Inflammatory macrophage treated with lipopolysaccharide for 4 hours (primary cell): ENCODE results near the gene MGRN1.

Experiments
- DNase-seq: peaks from one replicate; pipeline ENCODE4 v3.0.0-alpha.2; 2020

The MGRN1 gene

DNA sequence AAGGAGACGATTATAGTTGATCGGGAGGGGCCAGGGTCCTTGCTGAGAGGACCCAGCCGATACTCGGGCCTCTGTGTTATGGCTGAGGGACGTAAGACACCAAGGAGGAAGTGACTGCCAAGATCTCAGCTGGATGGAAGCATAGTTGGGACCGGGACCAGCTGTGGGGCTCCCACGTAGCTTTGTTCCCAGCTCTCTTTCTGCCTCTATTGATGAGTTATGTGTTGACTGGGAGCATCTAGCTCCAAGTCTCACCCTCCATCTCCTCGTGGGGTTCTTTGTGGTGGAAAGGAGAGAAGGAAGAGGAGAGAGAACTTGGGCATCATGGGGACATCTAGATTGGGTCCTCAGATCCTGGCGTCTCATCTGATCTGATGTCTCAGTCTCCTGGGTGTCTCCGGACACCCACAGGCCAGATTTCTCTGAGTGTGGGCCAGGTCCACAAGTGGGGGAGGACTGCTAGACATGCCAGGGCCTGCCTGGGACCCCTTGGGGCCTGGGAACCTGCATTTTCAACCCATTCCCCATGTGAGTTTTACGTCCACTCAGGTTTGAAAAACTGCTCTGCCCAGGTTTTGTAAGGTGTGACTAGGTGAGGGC lies 1.0 kb downstream of the MGRN1 start:
- no peak for DNase-seq

DNA sequence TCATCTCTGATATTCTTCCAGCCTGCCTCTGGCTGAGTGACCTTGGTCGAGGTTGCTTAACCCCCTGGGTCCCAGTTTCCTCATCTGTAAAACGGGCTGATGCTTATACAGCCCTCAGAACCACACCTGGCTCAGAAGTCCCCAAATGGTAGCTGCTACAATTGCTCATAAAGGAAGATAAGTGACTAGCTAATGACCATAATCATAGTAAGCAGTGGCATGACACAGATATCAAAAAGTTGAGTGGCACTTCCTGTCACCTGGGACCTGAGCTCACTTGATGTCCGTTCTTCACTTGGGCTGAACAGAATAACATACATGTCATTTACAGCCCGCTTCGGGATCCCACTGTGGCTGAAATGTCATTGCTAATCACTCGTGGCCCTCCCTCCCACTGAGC lies 1.8 kb downstream of the MGRN1 start:
- DNase-seq = no peak

- DNase-seq = no peak
Observed at GRCh38 chr16:4628283-4628682, 3.7 kb downstream of the MGRN1 start.

- DNase-seq = no peak
Observed at GRCh38 chr16:4631444-4631843, 6.8 kb downstream of the MGRN1 start.

GRCh38 chr16:4633910-4634635 lies 9.4 kb downstream of the MGRN1 start:
- DNase-seq = no peak

- no peak for DNase-seq
Observed at GRCh38 chr16:4634768-4635167, 10.1 kb downstream of the MGRN1 start.

GRCh38 chr16:4636196-4636595 lies 11.6 kb downstream of the MGRN1 start:
- DNase-seq = no peak

DNA sequence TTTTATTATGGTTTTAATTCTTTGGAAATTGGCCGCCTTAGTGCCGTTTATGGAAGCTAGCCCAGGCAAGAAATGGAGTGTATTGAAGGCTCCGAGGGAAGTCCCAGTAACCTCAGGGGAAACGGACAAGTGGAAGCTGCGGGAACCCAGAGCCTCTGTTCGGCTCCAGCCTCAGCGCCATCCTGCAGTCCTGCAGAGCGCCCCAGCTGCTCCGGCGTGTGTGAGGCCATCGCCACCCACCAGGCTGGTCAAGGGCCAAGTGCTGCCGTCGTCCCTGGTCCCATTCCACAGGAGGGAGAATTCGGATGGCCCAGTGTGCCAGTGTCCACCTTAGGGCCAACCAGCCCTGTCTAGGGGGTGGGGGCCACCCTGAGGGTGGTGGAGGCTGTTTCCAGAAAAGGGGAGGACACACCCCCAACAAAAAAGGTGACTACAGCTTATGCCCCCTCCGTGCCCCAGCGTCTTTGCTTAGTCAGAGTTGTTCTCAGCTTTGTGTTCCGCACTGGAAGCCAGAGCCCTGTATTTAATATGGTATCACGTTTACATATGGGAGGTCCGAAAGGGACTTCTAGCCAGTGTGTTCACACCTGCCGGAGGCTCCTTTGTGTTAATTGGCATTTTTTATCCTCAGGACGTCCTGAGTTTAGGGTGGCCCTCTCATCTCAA lies 13.0 kb downstream of the MGRN1 start:
- DNase-seq = no peak

- DNase-seq = no peak
Observed at GRCh38 chr16:4639899-4640509, 15.4 kb downstream of the MGRN1 start.

DNA sequence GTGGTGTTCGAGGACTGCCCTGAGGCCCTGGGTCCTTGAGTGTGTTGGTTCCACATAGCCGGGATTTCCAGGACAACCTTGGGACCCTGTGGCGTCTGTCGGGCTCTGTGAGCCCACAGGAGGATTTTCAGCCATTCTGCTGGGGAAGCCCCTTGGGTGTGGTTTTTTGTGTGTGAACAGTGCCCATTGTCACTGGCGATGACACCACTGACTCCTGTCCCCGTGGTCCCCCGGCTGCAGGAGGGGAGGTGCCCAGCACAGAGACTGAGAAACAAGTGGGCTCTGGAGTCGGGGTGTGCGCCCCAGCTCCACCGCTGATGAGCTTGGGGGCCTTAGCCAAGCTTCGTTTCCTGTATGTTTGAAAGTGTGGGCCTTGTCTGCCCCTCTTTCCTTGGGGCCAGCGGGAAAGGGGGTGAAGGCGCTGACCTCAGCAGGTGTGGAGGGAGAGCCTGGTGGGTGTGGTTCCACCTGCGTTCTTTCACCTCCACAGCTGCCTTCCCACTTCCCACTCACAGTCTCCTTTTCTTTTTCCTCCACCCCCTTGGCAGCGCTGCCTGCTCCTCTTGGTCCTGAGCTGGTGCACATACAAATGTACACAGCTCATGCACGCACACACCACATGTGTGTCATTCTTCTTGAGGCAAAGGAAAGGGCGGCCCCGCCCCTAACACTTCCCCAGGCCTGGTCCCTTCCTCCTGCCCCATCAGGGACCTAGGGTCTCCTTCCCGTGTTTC lies 16.1 kb downstream of the MGRN1 start:
- peak; percentile 36 for DNase-seq

GRCh38 chr16:4641306-4641687 lies 16.7 kb downstream of the MGRN1 start:
- no peak for DNase-seq

DNA sequence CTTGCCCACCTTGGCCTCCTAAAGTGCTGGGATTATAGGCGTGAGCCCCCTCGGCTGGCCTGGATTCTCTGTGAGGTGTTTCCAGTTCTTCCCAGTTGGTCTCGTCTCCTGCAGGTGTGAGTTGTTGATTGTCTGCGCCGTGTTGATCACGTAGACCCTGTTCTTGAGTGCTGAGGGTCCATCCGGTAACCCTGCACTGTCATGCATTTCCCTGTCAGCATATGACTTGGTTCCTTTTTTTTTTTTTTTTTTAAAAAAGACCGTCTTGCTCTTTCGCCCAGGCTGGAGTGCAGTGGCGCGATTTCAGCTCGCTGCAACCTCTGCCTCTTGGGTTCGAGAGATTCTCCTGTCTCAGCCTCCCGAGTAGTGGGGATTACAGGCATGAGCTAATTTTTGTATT lies 17.3 kb downstream of the MGRN1 start:
- peak; percentile 45 for DNase-seq

DNA sequence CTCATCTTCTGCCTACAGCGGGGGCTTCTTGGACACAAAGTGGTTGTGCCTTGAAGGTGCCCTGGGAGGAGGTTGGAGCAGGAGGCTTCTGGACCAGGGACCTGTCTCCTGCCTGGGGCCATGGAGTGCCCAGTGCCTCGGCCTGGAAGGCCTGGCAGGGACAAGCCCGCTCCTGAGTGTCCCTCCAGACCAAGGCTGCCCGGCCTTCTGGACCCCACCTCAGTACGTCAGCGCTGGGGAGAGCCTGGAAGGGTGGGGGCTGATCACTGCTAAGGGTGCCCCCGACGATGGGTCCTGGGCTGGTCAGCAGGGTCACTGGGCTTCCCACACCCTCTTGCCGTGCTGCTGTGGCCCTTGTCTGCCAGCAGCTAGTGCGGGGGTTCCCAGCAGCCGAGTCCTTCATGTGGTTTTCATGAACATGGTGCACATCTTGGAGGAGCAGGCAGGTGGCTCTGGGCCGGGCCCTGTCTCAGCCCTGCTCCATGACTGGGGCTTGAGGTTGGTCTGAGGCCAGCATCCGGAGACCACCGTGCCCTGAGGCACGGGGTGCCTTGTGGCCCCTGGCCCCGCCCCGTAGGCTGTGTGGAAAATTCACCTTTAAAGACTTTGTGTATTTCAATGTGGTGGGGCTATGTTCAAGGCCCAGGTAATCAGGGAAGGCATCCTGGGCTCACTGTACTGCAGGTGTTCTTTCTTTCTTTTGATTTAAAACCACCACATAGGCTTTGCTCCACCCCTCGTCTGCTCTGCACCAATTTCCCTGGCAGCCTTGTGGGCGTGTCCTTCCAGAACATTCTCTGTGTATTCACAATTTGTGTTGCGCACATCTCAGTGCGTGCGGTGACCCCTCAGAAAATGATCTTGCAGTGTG lies 22.4 kb downstream of the MGRN1 start:
- DNase-seq = no peak

DNA sequence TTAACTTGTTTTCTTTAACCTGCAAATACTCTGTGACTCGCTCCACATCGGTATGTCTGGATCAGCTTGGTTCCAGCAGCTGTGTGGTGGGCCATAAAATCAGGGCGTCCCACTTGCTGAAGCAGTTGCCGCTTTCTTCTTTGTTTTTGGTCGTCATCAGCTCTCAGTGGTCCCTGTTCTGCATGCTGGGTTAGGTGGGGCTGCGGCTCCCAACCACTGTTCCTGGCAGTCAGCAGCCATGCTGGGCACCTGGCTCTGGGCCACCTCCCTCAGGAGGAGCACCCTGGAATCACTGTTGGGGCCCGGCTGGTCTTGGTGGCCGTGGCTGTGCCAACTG lies 23.0 kb downstream of the MGRN1 start:
- DNase-seq = no peak

GRCh38 chr16:4648917-4649316 lies 24.3 kb downstream of the MGRN1 start:
- DNase-seq = no peak

DNA sequence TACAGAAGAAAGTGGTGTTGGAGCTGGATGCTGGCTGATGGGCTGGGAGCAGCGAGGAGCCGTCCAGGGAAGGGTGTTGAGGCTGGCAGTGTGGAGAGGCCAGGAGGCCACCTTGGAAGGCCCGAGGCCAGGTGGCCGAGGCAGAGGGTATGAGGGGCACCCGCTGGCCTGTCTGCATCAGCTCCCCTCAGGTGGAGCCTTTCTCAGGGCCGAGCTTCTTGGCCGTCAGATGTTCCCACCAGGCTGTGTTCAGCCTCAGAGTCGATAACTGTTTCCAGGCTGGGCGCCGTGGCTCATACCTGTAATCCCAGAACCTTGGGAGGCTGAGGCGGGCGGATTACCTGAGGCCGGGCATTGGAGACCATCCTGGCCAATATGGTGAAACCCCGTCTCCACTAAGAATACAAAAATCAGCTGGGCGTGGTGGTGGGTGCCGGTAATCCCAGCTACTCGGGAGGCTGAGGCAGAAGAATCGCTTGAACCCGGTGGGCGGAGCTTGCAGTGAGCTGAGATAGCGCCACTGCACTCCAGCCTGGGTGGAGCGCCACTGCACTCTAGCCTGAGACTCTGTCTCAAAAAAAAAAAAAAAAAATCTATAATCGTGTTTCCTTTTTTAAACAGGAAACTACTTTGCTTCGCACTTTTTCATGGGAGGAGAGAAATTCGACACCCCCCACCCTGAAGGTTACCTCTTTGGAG lies 25.3 kb downstream of the MGRN1 start:
- no peak for DNase-seq

- peak; percentile 78 for DNase-seq
Observed at GRCh38 chr16:4650443-4651074, 25.9 kb downstream of the MGRN1 start.

- no peak for DNase-seq
Observed at GRCh38 chr16:4651827-4652226, 27.2 kb downstream of the MGRN1 start.

- DNase-seq = no peak
Observed at GRCh38 chr16:4652561-4652960, 27.9 kb downstream of the MGRN1 start.

DNA sequence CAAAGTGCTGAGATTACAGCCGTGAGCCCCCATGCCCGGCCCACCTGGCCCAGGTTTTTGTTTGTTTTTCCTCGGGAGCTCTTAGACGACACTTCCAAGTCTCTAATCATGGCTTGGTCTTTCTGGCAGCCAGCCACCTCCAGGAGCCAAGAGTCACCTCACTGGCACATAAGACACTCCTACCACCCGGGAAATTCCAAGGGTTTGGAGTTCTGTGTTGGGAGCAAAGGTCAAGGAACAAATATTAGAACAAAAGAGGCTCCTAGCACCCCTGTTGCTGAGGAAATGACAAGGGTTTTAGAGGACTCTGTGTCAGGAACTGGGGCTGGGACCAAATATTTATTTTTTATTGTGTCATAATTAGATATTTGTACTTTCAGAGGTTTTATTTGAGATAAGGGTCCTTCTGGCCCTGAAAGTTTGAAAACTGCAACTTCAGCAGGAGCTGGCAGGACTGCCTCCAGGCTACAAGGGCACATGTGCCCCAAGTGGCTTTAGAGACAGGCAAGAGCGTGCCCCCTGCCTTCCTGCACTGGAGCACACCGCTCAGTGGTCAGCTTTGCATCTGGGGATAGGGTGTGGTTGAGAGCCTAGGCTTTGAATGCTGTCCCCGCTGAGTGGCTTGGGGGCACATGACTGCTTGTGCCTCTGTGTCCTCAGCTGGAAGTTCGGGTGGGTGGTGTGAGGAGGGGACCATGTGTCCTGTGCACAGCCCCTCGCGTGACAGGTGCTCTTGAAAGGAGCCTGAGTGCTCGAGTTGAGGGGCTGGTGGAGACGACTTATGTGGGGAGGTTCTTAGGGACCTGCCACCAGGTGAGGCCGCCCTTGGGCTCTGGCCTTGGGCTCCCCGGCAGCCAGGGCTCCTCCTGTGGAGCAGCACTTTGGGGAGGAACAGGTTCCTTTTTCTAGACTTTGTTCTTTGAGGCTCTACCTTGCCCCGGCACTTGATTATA lies 29.7 kb downstream of the MGRN1 start:
- no peak for DNase-seq
